HEK293 (cell line): ENCODE data around the gene LBH.

ENCODE experiments used
- CTCF ChIA-PET: fragments of 350-600 bp; formaldehyde crosslinking; extraction: SDS; loops from one replicate; lab custom pipeline; 2021; ENCODE audit warnings: antibody characterized with exemption; lab: Yijun Ruan, JAX
- POLR2A ChIA-PET: fragments of 300-600 bp; formaldehyde crosslinking; extraction: SDS; loops from one replicate; lab custom pipeline; 2020; ENCODE audit warnings: antibody characterized with exemption, inconsistent platforms; lab: Yijun Ruan, JAX
- H3K27ac ChIP-seq: fragments of 200-500 bp; sonication (Bioruptor generic); 2 replicates; pipeline ENCODE4 v1.5.1; 2014; ENCODE audit warnings: low read depth, low read length, control low read depth, inconsistent platforms; ENCODE audit errors: extremely low read depth
- H3K36me3 ChIP-seq, 2 experiments: fragments of 200-500 bp in 1 of 2; sonication (Bioruptor generic) in 1 of 2; 1 replicate in 1 of 2; 2 replicates in 1 of 2; pipeline ENCODE4 v1.5.1; 2014 to 2017; ENCODE audit warnings: inconsistent platforms in 2 of 2, low read length in 2 of 2; ENCODE audit not compliant: control insufficient read depth in 2 of 2, insufficient read depth in 1 of 2
- H3K4me1 ChIP-seq: fragments of 200-500 bp; sonication (Bioruptor generic); 2 replicates; pipeline ENCODE4 v1.5.1; 2014; ENCODE audit warnings: mild to moderate bottlenecking, low read length, inconsistent platforms; ENCODE audit not compliant: control insufficient read depth, insufficient read depth
- H3K4me3 ChIP-seq: 2 replicates; pipeline ENCODE4 v1.5.1; 2011; ENCODE audit warnings: low read depth, mild to moderate bottlenecking, control low read depth, low read length, moderate library complexity
- H3K9me3 ChIP-seq: fragments of 200-500 bp; sonication (Bioruptor generic); 2 replicates; pipeline ENCODE4 v1.5.1; 2014; ENCODE audit warnings: low read depth, low read length, inconsistent platforms; ENCODE audit not compliant: control insufficient read depth, insufficient read depth
- BCL11A ChIP-seq: fragments of 450-650 bp; formaldehyde crosslinking; IDR thresholded peaks from 2 replicates; pipeline ENCODE4 v1.5.1; 2016; ENCODE audit warnings: low read depth, missing biosample characterization, missing genetic modification characterization
- ELK4 ChIP-seq: IDR thresholded peaks from 2 replicates; pipeline ENCODE4 v1.6.1; 2011; ENCODE audit warnings: mild to moderate bottlenecking, low read depth, low read length, borderline replicate concordance
- GFI1B ChIP-seq: fragments of 450-650 bp; formaldehyde crosslinking; IDR thresholded peaks from 2 replicates; pipeline ENCODE4 v1.5.1; 2016; ENCODE audit warnings: missing biosample characterization, missing genetic modification characterization
- GLI2 ChIP-seq: fragments of 450-650 bp; formaldehyde crosslinking; IDR thresholded peaks from 2 replicates; pipeline ENCODE4; 2017; ENCODE audit warnings: missing biosample characterization, missing genetic modification characterization, low read depth, borderline replicate concordance
- GLIS2 ChIP-seq: fragments of 450-650 bp; formaldehyde crosslinking; IDR thresholded peaks from 2 replicates; pipeline ENCODE4 v1.5.1; 2016; ENCODE audit warnings: missing biosample characterization, missing genetic modification characterization
- KLF7 ChIP-seq: fragments of 450-650 bp; formaldehyde crosslinking; IDR thresholded peaks from 2 replicates; pipeline ENCODE4 v1.5.1; 2016; ENCODE audit warnings: missing biosample characterization, missing genetic modification characterization, borderline replicate concordance
- SCRT2 ChIP-seq: fragments of 450-650 bp; formaldehyde crosslinking; IDR thresholded peaks from 2 replicates; pipeline ENCODE4 v1.5.1; 2016; ENCODE audit warnings: missing biosample characterization, missing genetic modification characterization
- WT1 ChIP-seq: fragments of 450-650 bp; formaldehyde crosslinking; IDR thresholded peaks from 2 replicates; pipeline ENCODE4 v1.5.1; 2016; ENCODE audit warnings: missing biosample characterization, missing genetic modification characterization
- ZBTB1 ChIP-seq: fragments of 450-650 bp; formaldehyde crosslinking; IDR thresholded peaks from 2 replicates; pipeline ENCODE4 v1.5.1; 2016; ENCODE audit warnings: missing biosample characterization, missing genetic modification characterization
- ZBTB8A ChIP-seq: fragments of 450-650 bp; formaldehyde crosslinking; IDR thresholded peaks from 2 replicates; pipeline ENCODE4 v1.5.1; 2016; ENCODE audit warnings: missing biosample characterization, missing genetic modification characterization
- ZNF121 ChIP-seq: fragments of 450-650 bp; formaldehyde crosslinking; IDR thresholded peaks from 2 replicates; pipeline ENCODE4 v1.5.1; 2016; ENCODE audit warnings: missing biosample characterization, missing genetic modification characterization
- ZNF148 ChIP-seq: fragments of 450-650 bp; formaldehyde crosslinking; IDR thresholded peaks from 2 replicates; pipeline ENCODE4 v1.5.0; 2017; ENCODE audit warnings: missing biosample characterization, missing genetic modification characterization, borderline replicate concordance
- ZNF157 ChIP-seq: fragments of 450-650 bp; formaldehyde crosslinking; IDR thresholded peaks from 2 replicates; pipeline ENCODE4 v1.5.1; 2016; ENCODE audit warnings: missing biosample characterization, missing genetic modification characterization
- ZNF221 ChIP-seq: fragments of 450-650 bp; formaldehyde crosslinking; IDR thresholded peaks from 2 replicates; pipeline ENCODE4 v1.5.1; 2017; ENCODE audit warnings: missing biosample characterization, missing genetic modification characterization, borderline replicate concordance
- ZNF266 ChIP-seq: fragments of 450-650 bp; formaldehyde crosslinking; IDR thresholded peaks from 2 replicates; pipeline ENCODE4 v1.5.1; 2016; ENCODE audit warnings: missing biosample characterization, missing genetic modification characterization, low read depth
- ZNF280C ChIP-seq: fragments of 450-650 bp; formaldehyde crosslinking; IDR thresholded peaks from 2 replicates; pipeline ENCODE4 v1.5.1; 2016; ENCODE audit warnings: missing biosample characterization, missing genetic modification characterization
- ZNF473 ChIP-seq: fragments of 450-650 bp; formaldehyde crosslinking; IDR thresholded peaks from 2 replicates; pipeline ENCODE4 v1.5.1; 2017; ENCODE audit warnings: missing biosample characterization, missing genetic modification characterization
- ZNF488 ChIP-seq: fragments of 450-650 bp; formaldehyde crosslinking; IDR thresholded peaks from 2 replicates; pipeline ENCODE4 v1.5.1; 2016; ENCODE audit warnings: missing biosample characterization, missing genetic modification characterization
- ZNF645 ChIP-seq: fragments of 450-650 bp; formaldehyde crosslinking; IDR thresholded peaks from 2 replicates; pipeline ENCODE4; 2016; ENCODE audit warnings: missing biosample characterization, missing genetic modification characterization
- ZNF658 ChIP-seq: fragments of 450-650 bp; formaldehyde crosslinking; IDR thresholded peaks from 2 replicates; pipeline ENCODE4; 2016; ENCODE audit warnings: missing biosample characterization, missing genetic modification characterization

The LBH gene

GRCh38 chr2:30218814-30219213 lies 12.5 kb upstream of the LBH start:
- no peak for TF ChIP-seq ZNF221 (tag by site-specific recombination)
- TF ChIP-seq BCL11A (tag by site-specific recombination) = no peak
- no peak for TF ChIP-seq ZNF645 (tag by site-specific recombination)
- TF ChIP-seq ZNF157 (tag by site-specific recombination) = no peak
- no peak for TF ChIP-seq ZNF266 (tag by site-specific recombination)
- no peak for TF ChIP-seq GLI2 (tag by site-specific recombination)
- Histone ChIP-seq H3K9me3 (no peaks in the 10 kb centered on the region), H3K36me3 (no peaks in the 10 kb centered on the region), H3K27ac (no peak overlapping the region), H3K4me1 (no peaks in the 10 kb centered on the region), H3K4me3 (no peak overlapping the region)
- CTCF ChIA-PET = interaction anchor here (1.0 to 1.3 kb wide), 2 partner anchors 53 to 488 kb away, joined by 3 read pairs; no protein-coding TSS in a partner anchor
- POLR2A ChIA-PET = interaction anchor here (0.6 to 1.3 kb wide), 3 partner anchors 12 to 15 kb away, joined by 3 read pairs; partner anchors contain the start of gene LBH

- H3K9me3 ChIP-seq = no peaks in the 10 kb centered on the region
- H3K4me1 ChIP-seq = no peaks in the 10 kb centered on the region
- CTCF ChIA-PET = interaction anchor here (1.1 to 1.5 kb wide), 5 partner anchors 11 to 491 kb away, joined by 3 to 5 read pairs (median 4); no protein-coding TSS in a partner anchor
- no peak overlapping the region for H3K4me3 ChIP-seq
- H3K36me3 ChIP-seq = no peaks in the 10 kb centered on the region
- H3K27ac ChIP-seq = no peak overlapping the region
- POLR2A ChIA-PET = interaction anchor here (1.0 kb wide), 1 partner anchor 10 kb away, joined by 12 read pairs; the partner anchor contains the start of gene LBH
- TF ChIP-seq GLIS2 (tag by site-specific recombination) (no peak), ZNF473 (no peak), SCRT2 (tag by site-specific recombination) (no peak), KLF7 (tag by site-specific recombination) (no peak), ZBTB8A (no peak), ZNF280C (tag by site-specific recombination) (no peak), ELK4 (no peak), ZBTB1 (tag by site-specific recombination) (no peak), WT1 (tag by site-specific recombination) (no peak), ZNF148 (tag by site-specific recombination) (no peak), ZNF121 (tag by site-specific recombination) (no peak), ZNF658 (no peak), GFI1B (tag by site-specific recombination) (no peak), ZNF488 (no peak)
These were observed 11.2 kb upstream of the LBH start for GRCh38 chr2:30219886-30220875.
